Measurements from ENCODE around the gene BIRC7.

DNA sequence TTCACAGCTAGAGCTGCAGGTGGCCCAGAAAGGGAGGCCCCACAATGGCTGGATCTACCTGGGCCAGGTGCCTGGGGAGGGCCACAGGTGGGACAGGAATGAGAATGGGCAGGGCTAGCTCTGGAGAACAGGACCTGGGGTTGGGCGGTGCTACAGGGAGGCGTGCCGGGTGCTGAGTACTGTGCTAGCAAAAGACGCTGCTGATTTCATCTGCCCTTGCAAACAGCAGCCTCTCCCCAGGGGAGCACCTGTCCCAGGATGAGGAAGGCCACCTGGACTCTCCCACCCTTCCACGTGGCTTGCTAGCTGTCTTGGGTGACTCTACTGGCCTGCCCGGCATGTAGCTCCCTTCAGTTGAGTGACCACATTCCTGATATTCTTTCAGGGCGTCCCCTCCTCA lies 13.2 kb upstream of the BIRC7 start:
- TF ChIP-seq, protein P1, sequence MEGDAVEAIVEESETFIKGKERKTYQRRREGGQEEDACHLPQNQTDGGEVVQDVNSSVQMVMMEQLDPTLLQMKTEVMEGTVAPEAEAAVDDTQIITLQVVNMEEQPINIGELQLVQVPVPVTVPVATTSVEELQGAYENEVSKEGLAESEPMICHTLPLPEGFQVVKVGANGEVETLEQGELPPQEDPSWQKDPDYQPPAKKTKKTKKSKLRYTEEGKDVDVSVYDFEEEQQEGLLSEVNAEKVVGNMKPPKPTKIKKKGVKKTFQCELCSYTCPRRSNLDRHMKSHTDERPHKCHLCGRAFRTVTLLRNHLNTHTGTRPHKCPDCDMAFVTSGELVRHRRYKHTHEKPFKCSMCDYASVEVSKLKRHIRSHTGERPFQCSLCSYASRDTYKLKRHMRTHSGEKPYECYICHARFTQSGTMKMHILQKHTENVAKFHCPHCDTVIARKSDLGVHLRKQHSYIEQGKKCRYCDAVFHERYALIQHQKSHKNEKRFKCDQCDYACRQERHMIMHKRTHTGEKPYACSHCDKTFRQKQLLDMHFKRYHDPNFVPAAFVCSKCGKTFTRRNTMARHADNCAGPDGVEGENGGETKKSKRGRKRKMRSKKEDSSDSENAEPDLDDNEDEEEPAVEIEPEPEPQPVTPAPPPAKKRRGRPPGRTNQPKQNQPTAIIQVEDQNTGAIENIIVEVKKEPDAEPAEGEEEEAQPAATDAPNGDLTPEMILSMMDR (IDR thresholded peaks at IDR 0.05; ENCODE audit: low read length) = no peak
- TF ChIP-seq EZH2 (IDR thresholded peaks at IDR 0.05; ENCODE audit: borderline replicate concordance, low read length) = no peak

Measured in OCI-LY1 (cell line).